K562 (cell line): Measurements from ENCODE around the gene SLC4A2. TPM values are rescaled to one million over a fixed set of nuclear protein-coding genes. Genes with fewer than 3 reads are reported as not detected.

Source experiments
- ATAC-seq: fragments of 200-7000 bp; cut with Tn5 transposase; 3 replicates; pipeline ENCODE4 v1.9.1; 2020; ENCODE audit warnings: moderate library complexity
- BruUV-seq: library from RNA; stranded (reverse); fragments of 400-500 nt; replicated peaks from 2 replicates; lab custom pipeline; 2021; lab: Mats Ljungman, UMichigan
- CTCF ChIA-PET: fragments of 300-600 bp; formaldehyde crosslinking; extraction: SDS; loops from one replicate; lab custom pipeline; 2021; ENCODE audit warnings: low intra/inter-chr PET ratio; lab: Yijun Ruan, JAX
- POLR2A ChIA-PET: fragments of 300-600, 350-650 bp; sonication (Branson Sonifier 250); formaldehyde crosslinking; extraction: SDS; loops from one replicate; lab custom pipeline; 2021; ENCODE audit warnings: antibody characterized with exemption, inconsistent platforms; lab: Yijun Ruan, JAX
- DNase-seq, 4 experiments: peaks; one replicate each; pipeline versions ENCODE4 v3.0.0 to v3.0.0-alpha.2; 2011 to 2018; ENCODE audit warnings: low spot score in 3 of 4, mixed read lengths in 3 of 4; ENCODE audit errors: extremely low read depth in 1 of 4
- FAIRE-seq: peaks from 2 replicates; lab custom pipeline; 2011; peaks lifted over from hg19 to GRCh38; lab: Jason Lieb, UNC
- H2AFZ ChIP-seq: 2 replicates; pipeline ENCODE4 v1.6.0; 2011; ENCODE audit warnings: low read depth, low read length, control low read depth, inconsistent platforms
- H3K27ac ChIP-seq: fragments of 200-600 bp; 3 replicates; pipeline ENCODE4 v1.8.0; 2011; ENCODE audit warnings: low read depth, mild to moderate bottlenecking, control low read depth, inconsistent platforms, low read length, moderate library complexity, mixed read lengths; ENCODE audit errors: extremely low read depth
- H3K27me3 ChIP-seq, 2 experiments: fragments of 300-600 bp in 1 of 2; 2 replicates in 1 of 2; 3 replicates in 1 of 2; pipeline versions ENCODE4 v1.6.0 to v1.8.0; 2011; ENCODE audit warnings: inconsistent platforms in 2 of 2, low read length in 2 of 2, mild to moderate bottlenecking in 1 of 2, mixed read lengths in 1 of 2, moderate library complexity in 1 of 2; ENCODE audit not compliant: control insufficient read depth in 2 of 2, insufficient read depth in 2 of 2
- H3K36me3 ChIP-seq: fragments of 300-600 bp; 3 replicates; pipeline ENCODE4 v1.8.0; 2011; ENCODE audit warnings: mild to moderate bottlenecking, low read length, inconsistent platforms; ENCODE audit not compliant: control insufficient read depth, insufficient read depth
- H3K4me1 ChIP-seq, 2 experiments: fragments of 200-600 bp in 1 of 2; replicated peaks in 1 of 2; 2 replicates in 1 of 2; 3 replicates in 1 of 2; pipeline versions ENCODE4 v1.5.1 to v1.8.0; 2011; ENCODE audit warnings: inconsistent platforms in 2 of 2, low read length in 2 of 2, mild to moderate bottlenecking in 1 of 2, mixed read lengths in 1 of 2, moderate library complexity in 1 of 2; ENCODE audit not compliant: control insufficient read depth in 2 of 2, insufficient read depth in 2 of 2
- H3K4me2 ChIP-seq: 2 replicates; pipeline ENCODE4 v1.6.1; 2011; ENCODE audit warnings: low read length, control low read depth, inconsistent platforms, mixed read lengths; ENCODE audit not compliant: insufficient read depth
- H3K4me3 ChIP-seq: fragments of 200-600 bp; sonication (generic), shearing (Covaris generic); 2 replicates; pipeline ENCODE4 v1.5.1; 2016; ENCODE audit warnings: control low read depth, inconsistent platforms
- H3K79me2 ChIP-seq: fragments of 200-600 bp; 3 replicates; pipeline ENCODE4 v1.8.0; 2011; ENCODE audit warnings: low read length, inconsistent platforms; ENCODE audit not compliant: control insufficient read depth, insufficient read depth
- H3K9ac ChIP-seq, 2 experiments: 2 replicates each; pipeline versions ENCODE4 v1.6.0 to v1.6.1; 2011; ENCODE audit warnings: low read depth in 2 of 2, low read length in 2 of 2, control low read depth in 1 of 2, inconsistent platforms in 1 of 2, mild to moderate bottlenecking in 1 of 2, mixed read lengths in 1 of 2; ENCODE audit not compliant: insufficient read depth in 1 of 2
- H3K9me1 ChIP-seq: one replicate; pipeline ENCODE4 v1.6.0; 2011; ENCODE audit warnings: inconsistent platforms, mild to moderate bottlenecking, low read length, moderate library complexity; ENCODE audit not compliant: control insufficient read depth, insufficient read depth
- H3K9me3 ChIP-seq: replicated peaks from 2 replicates; pipeline ENCODE4 v1.5.1; 2011; ENCODE audit warnings: low read depth, low read length, inconsistent platforms; ENCODE audit not compliant: control insufficient read depth, insufficient read depth
- H4K20me1 ChIP-seq: replicated peaks from 2 replicates; pipeline ENCODE4 v1.6.1; 2011; ENCODE audit warnings: low read length, inconsistent platforms, mixed read lengths; ENCODE audit not compliant: control insufficient read depth, insufficient read depth
- CTCFL ChIP-seq: IDR thresholded peaks from 2 replicates; pipeline ENCODE4 v1.6.1; 2011; ENCODE audit warnings: borderline replicate concordance, low read depth, mild to moderate bottlenecking, moderate library complexity, low read length; ENCODE audit not compliant: insufficient read depth, poor library complexity, severe bottlenecking
- E2F1 ChIP-seq: sonication (generic); formaldehyde crosslinking; IDR thresholded peaks from 2 replicates; pipeline ENCODE4 v1.8.1; 2023; ENCODE audit warnings: mild to moderate bottlenecking, missing genetic modification reagents, moderate library complexity
- MBD1 ChIP-seq: fragments of 250-450 bp; sonication (Bioruptor Pico); IDR thresholded peaks from 2 replicates; pipeline ENCODE4 v1.8.0; 2022; ENCODE audit warnings: inconsistent platforms
- RBM39 ChIP-seq: fragments of 200-400 bp; formaldehyde crosslinking; optimal IDR thresholded peaks from 2 replicates; pipeline ENCODE3; 2018; ENCODE audit warnings: low read depth, low read length
- SIX5 ChIP-seq, 2 experiments: IDR thresholded peaks; 2 replicates each; pipeline ENCODE4 v1.6.1; 2011; ENCODE audit warnings: low read length in 2 of 2, borderline replicate concordance in 1 of 2, low read depth in 1 of 2, mild to moderate bottlenecking in 1 of 2, moderate library complexity in 1 of 2; ENCODE audit not compliant: insufficient read depth in 1 of 2
- SMC3 ChIP-seq: conservative IDR thresholded peaks from 2 replicates; pipeline ENCODE4 v1.6.1; 2011; ENCODE audit warnings: low read depth, low read length, improper control_type of control experiment; ENCODE audit not compliant: insufficient read depth
- TRIM25 ChIP-seq: fragments of 450-650 bp; IDR thresholded peaks from 2 replicates; pipeline ENCODE4 v1.7.0; 2016; ENCODE audit warnings: borderline replicate concordance
- ZBTB33 ChIP-seq: sonication (generic); formaldehyde crosslinking; IDR thresholded peaks from 2 replicates; pipeline ENCODE4 v1.8.1; 2023; ENCODE audit warnings: mild to moderate bottlenecking, missing genetic modification reagents
- ZNF263 ChIP-seq: sonication (generic); formaldehyde crosslinking; IDR thresholded peaks from 2 replicates; pipeline ENCODE4 v1.8.0; 2022; ENCODE audit warnings: mild to moderate bottlenecking, missing genetic modification reagents, borderline replicate concordance
- WGBS: fragments of 100-300 bp; shearing (Covaris generic); methylation state at CpG from one replicate; pipeline ENCODE4 v1.1.6; 2016; ENCODE audit warnings: low coverage, mixed read lengths; ENCODE audit not compliant: insufficient coverage; ENCODE audit errors: missing lambda C conversion rate; 5-methylcytosine and 5-hydroxymethylcytosine counted together
- in situ Hi-C: fragments of 300-500 bp; cut with MboI; formaldehyde crosslinking; loops from 4 replicates; pipeline ENCODE4 v1.15.0; 2018; ENCODE audit warnings: inconsistent platforms, mixed read lengths
- intact Hi-C: fragments of 100-400 bp; cut with micrococcal nuclease; formaldehyde crosslinking; loops from 2 replicates; pipeline ENCODE4 v1.14.2; 2022
- polyA plus RNA-seq, 8 experiments: library from polyadenylated mRNA; depleted of rRNA in 4 of 8; stranded (reverse) in 5 of 8; unstranded in 3 of 8; fragments of >200 nt; fragmentation: Nextera tagmentation in 2 of 8; fragmentation: Illumina TruSeq in 1 of 8; extraction: Ambion mirVana in 2 of 8; extraction: Trizol in 1 of 8; gene quantifications; 2 replicates each; pipeline versions ENCODE4 v1.2.1 to v1.2.3, GENCODE V29; 2011 to 2014; ENCODE audit warnings: inconsistent platforms in 1 of 8, missing spikeins in 1 of 8
- total RNA-seq, 7 experiments: library from RNA; depleted of rRNA in 6 of 7; stranded (reverse); fragments of >200 nt in 6 of 7; fragmentation: Illumina TruSeq in 2 of 7; extraction: Trizol in 2 of 7; gene quantifications; 2 replicates each; pipeline versions ENCODE4 v1.2.1 to v1.2.3, GENCODE V29; 2011 to 2021; ENCODE audit warnings: low replicate concordance in 1 of 7

The SLC4A2 gene
- total and polyA plus RNA-seq, 9 of the 15 experiments (the other 6 are each of a cell fraction or from before 2014, with no cell fraction given): 11.4 to 375 (median 130) TPM

GRCh38 chr7:151016942-151017341 lies 42.4 kb upstream of the SLC4A2 start:
- intact Hi-C loops: loop anchor here (10.0 kb wide), 1 partner anchor 158 kb away; no protein-coding TSS in a partner anchor
- in situ Hi-C loops: no loop called here
- POLR2A ChIA-PET: interaction anchor here (0.5 to 14.3 kb wide), 7 partner anchors 8 to 1167 kb away, joined by 3 to 146 read pairs (median 4); partner anchors contain the start of gene ABCB8
- WGBS: 83% methylated on average over 15 of the region's 15 CpGs
- no peaks in the 10 kb centered on the region; a peak in 1 of 5 replicates for H3K27me3 ChIP-seq
- peak overlapping the region in 1 of 2 experiments; percentile 93; a peak in 2 of 4 replicates for H3K9ac ChIP-seq
- no peak for FAIRE-seq
- peak overlapping the region; percentile 95; the same call in 1 of the 2 replicates for H3K4me2 ChIP-seq
- H3K9me1 ChIP-seq: no peaks in the 10 kb centered on the region
- BruUV-seq: no TSS peak
- no peak for ATAC-seq
- H3K79me2 ChIP-seq: peaks cover 13% of the 10 kb centered on the region
- H3K36me3 ChIP-seq: peaks cover 36% of the 10 kb centered on the region; the same call in 2 of the 3 replicates
- H3K27ac ChIP-seq: no peak overlapping the region
- peak in 1 of 4 experiments; percentile 25 for DNase-seq
- CTCF ChIA-PET: interaction anchor here (0.7 to 1.3 kb wide), 3 partner anchors 53 to 119 kb away, joined by 3 to 6 read pairs (median 4); no protein-coding TSS in a partner anchor
- no peak overlapping the region for H3K4me3 ChIP-seq
- no peak overlapping the region for H2AFZ ChIP-seq
- peaks cover 29 to 78% of the 10 kb centered on the region in 2 experiments for H3K4me1 ChIP-seq
- no peaks in the 10 kb centered on the region for H3K9me3 ChIP-seq
- no peaks in the 10 kb centered on the region for H4K20me1 ChIP-seq
- TF ChIP-seq RBM39 (no peak), ZNF263 (CRISPR knock-in tag) (no peak), E2F1 (CRISPR knock-in tag) (no peak), SIX5 (IDR thresholded peaks at IDR 0.05; ENCODE audit: borderline replicate concordance in 1 of 2, insufficient read depth in 1 of 2, low read depth in 1 of 2, low read length in 2 of 2) (no peak), SMC3 (no peak), CTCFL (no peak), TRIM25 (no peak), MBD1 (CRISPR knock-in tag) (no peak), ZBTB33 (CRISPR knock-in tag) (peak; percentile 68)
